NCI-H1048 (cell line): ENCODE results near the gene MAML2.

Experiments used
- DNase-seq: peaks from one replicate; lab custom pipeline; 2025; lab: John Stamatoyannopoulos, UW

The MAML2 gene

DNA sequence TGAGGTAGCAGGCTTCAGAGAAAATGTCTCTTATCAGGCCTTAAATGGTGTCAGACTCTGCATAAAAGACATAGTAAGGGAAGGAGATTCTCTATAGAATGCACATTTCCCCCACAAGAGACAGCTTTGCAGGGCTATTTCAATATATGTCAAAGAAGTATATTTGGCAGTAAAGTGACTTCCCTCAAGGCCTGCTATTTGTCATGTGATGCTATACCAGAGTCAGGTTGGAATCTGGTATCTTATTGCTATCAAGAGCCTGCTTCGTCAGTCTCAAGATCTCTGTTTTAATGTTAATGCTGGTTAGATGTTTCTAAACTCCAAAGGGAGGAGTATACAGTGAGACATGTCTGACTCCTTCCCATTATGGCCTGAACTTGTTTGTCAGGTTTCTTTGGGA is 378.7 kb downstream of the MAML2 start:
- DNase-seq, result no peak

DNA sequence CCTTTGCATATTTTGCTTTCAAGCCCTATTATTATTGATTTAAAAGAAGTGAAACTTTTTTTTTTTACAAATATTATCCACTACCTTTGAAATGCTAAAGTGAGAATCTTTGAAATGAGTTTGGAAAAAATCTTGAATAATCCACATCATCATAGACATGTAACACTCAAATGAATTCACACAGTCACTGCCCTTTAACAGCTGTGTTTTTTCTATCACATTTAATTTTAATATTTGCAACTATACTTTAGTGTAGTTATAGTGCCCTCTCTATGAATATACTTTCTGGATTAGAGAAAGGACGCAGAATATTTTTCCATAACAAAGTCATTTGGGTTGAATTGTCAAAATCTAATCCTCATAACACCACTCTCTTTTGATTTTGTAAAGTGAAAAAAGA is 381.2 kb downstream of the MAML2 start:
- DNase-seq, result no peak

DNA sequence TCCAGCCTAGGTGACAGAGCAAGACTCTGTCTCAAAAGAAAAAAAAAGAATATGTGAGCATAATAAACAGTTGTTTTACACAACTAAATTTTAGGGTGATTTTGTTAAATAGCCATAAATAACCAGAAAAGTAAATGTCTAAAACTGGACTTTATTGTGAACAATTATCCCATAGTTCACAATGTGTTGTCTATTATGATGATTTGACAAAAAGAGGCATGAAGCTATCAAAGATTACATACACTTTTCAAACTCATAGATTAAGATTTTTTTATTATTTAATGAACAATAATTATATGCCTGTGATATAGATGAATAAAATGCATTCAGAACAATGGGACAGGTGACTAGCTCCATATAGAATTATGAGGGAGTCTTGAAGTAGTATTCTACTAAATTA is 392.1 kb downstream of the MAML2 start:
- DNase-seq, result no peak

DNA sequence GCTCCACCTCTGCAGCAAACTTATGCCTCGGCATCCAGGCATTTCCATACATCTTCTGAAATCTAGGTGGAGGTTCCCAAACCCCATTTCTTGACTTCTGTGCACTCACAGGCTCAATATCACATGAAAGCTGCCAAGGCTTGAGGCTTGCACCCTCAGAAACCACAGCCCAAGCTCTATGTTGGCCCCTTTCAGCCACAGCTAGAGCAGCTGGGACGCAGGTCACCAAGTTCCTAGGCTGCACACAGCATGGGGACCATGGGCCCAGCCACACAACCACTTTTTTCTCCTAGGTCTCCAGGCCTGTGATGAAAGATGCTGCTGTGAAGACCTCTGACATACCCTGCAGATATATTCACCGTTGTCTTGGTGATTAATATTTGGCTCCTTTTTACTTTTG is 394.4 kb downstream of the MAML2 start:
- DNase-seq, result no peak

DNA sequence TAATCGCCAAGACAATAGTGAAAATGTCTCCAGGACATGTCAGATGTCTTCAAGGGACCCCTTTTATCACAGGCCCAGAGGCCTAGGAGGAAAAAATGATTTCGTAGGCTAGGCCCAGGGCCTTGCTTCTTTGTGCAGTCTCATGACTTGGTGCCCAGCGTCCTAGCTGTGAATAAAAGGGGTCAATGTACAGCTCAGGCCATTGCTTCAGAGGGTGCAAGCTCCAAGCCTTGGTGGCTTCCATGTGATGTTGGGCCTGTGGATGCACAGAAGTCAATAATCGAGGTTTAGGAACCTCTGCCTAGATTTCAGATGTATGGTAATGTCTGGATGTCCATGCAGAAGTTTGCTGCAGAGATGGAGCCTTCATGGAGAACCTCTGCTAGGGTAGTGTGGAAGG is 398.4 kb downstream of the MAML2 start:
- no peak for DNase-seq

DNA sequence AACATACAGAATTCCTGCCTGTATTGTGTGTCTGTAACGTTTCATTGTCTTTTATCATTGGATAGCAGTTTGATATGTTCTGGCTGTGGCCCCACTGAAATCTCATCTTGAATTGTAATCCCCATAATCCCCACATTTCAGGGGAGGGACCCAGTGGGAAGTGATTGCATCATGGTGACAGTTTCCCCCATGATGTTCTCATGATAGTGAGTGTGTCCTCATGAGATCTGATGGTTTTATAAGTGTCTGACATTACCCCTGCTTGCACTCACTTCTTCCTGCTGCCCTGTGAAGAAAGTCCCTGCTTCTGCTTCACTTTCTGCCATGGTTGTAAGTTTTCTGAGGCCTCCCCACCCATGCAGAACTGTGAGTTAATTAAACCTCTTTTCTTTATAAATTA is 399.4 kb downstream of the MAML2 start:
- no peak for DNase-seq

DNA sequence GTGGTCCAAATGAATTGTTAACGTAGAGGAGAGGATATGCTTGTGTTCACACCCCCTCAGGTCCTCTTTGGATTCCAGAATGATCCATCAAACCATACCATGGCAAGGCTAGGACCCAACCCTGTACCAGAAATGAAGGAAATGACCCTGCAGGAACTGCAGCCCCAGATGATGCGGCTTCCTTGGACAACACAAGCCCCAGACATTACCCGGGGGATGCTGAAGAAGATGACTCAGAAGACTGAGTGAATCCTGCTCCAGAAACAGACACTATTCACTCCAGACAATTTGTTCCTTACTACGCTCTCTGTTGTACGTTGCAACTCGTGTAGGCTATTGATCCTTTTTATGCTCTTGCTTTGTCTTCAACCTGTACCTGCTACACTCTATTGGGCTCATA is 403.9 kb downstream of the MAML2 start:
- DNase-seq, result no peak

DNA sequence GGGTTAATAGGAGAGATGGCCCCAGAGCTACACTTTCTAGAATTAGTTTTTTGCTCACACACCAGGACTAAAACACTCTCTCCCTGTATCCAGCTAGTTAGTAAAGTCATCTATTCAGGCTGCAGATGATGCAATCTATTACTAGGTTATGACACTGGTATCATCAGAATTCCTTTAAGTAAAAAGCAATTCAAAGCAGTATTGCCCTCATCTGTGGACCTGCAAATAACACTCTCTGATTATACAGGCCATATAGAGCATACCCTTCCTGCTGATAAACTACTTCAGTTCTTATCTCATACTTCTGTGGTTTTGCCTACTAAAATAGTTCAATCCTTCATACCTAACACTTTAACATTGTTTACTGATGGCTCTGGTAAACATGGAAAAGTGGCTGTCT is 405.6 kb downstream of the MAML2 start:
- DNase-seq, result no peak

DNA sequence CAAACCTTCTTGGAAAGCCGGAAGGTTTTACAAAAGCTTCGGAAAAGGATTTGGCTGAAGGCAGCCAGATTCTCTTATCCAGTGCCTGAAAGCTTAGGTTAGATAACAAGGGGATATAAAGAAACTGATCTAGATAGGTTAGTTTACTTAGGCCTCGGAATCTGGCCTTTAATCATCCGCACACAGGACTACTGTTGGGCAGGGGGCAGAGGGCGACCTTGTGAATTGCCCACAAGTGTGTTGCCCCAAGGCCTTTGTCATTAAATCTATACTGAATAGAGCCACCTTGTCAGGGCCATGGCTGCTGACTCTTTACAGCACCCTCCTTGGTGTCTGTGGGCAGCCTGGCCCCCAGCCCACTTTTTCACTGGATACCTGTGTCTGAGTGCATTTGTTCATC is 409.4 kb downstream of the MAML2 start:
- DNase-seq, result no peak

DNA sequence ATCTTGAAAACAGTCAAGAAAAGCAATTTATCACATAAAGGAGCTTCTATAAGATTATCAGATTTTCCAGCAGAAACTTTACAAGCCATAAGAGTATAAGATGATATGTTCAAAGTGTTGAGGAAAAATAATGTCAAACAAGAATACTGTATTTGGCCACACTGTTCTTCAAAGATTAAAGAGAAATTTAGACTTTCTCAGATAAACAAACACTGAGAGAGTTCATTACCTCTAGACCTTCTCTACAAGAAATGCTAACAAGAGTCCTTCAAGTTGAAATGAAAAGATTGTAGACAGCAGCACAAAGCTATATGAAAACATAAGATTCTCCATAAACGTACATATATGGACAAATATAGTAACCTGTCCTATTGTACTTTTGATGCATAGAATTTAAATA is 411.1 kb downstream of the MAML2 start:
- no peak for DNase-seq

DNA sequence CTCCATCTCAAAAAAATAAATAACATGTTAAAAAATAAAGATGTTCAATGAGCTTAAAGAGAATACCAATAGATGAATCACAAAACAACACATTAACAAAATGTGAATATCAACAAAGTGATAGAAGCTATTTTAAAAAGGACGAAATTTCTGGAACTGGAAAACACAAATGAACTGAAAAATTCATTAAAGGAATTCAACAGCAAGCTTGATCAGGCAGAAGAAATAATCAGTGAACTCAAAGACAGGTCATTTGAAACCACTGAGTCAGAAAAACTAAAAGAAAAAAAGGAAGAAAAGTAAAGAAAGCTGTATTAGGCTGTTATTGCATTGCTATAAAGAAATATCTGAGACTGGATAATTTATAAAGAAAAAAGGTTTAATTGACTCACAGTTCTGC is 412.0 kb downstream of the MAML2 start:
- no peak for DNase-seq

DNA sequence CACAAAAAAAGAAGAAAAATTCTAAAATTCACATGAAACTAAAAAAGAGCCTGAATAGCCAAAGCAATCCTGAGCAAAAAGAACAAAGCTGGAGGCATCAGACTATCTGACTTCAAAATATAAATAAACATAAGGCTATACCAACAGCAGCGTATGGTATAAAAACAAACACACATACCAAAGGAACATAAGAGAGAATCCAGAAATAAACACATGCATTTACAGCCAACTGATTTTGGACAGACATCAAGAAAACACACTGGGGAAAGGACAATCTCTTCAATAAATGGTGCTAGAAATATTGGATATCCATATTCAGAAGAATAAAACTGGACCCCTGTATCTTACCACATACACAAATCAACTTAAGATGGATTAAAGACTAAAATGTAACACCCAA is 416.3 kb downstream of the MAML2 start:
- no peak for DNase-seq
